Measurements from ENCODE around the gene CADM1. TPM values are rescaled to one million over a fixed set of nuclear protein-coding genes. Genes with fewer than 3 reads are reported as not detected.
A peak's percentile ranks its signal among the peaks of the same experiment; 100 is the strongest.

The CADM1 gene
- total RNA-seq, 2 donors from 2014 or later, result 0.61 to 1.3 TPM

GRCh38 chr11:115340874-115341273 is 163.3 kb downstream of the CADM1 start:
- no peaks in the 10 kb centered on the region for H3K27me3 Mint-ChIP-seq
- no peak overlapping the region for H3K27ac Mint-ChIP-seq
- H3K9me3 Mint-ChIP-seq, result no peaks in the 10 kb centered on the region
- no peaks in the 10 kb centered on the region for H3K4me1 Mint-ChIP-seq
- ATAC-seq (replicated peaks), result no peak
- no peaks in the 10 kb centered on the region for H3K36me3 Mint-ChIP-seq (ENCODE audit: low read depth)
- H3K4me3 Mint-ChIP-seq, result no peak overlapping the region

DNA sequence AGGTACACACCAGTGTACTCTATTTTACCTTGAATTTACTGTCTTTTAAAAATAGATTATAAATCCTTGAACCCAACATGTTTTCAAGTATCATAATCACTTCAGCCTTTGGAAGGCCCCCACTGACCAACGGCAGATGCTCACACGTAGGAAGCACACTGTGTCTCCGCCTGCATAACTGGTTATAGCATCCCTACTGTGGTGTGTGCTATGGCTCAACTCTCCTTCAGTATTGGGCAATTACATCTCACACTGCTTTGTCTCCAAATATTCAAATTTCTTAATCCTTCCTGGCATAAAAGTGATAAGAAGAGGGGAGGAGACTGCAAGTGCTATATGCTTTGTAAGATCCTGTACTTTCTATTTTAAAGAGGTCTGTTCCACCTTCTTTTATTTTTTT is 165.7 kb downstream of the CADM1 start:
- Mint-ChIP-seq H3K27me3 (no peaks in the 10 kb centered on the region), H3K9me3 (no peaks in the 10 kb centered on the region), H3K36me3 (ENCODE audit: low read depth) (no peaks in the 10 kb centered on the region), H3K4me3 (no peak overlapping the region), H3K27ac (no peak overlapping the region), H3K4me1 (no peaks in the 10 kb centered on the region)
- no peak for ATAC-seq (replicated peaks)

DNA sequence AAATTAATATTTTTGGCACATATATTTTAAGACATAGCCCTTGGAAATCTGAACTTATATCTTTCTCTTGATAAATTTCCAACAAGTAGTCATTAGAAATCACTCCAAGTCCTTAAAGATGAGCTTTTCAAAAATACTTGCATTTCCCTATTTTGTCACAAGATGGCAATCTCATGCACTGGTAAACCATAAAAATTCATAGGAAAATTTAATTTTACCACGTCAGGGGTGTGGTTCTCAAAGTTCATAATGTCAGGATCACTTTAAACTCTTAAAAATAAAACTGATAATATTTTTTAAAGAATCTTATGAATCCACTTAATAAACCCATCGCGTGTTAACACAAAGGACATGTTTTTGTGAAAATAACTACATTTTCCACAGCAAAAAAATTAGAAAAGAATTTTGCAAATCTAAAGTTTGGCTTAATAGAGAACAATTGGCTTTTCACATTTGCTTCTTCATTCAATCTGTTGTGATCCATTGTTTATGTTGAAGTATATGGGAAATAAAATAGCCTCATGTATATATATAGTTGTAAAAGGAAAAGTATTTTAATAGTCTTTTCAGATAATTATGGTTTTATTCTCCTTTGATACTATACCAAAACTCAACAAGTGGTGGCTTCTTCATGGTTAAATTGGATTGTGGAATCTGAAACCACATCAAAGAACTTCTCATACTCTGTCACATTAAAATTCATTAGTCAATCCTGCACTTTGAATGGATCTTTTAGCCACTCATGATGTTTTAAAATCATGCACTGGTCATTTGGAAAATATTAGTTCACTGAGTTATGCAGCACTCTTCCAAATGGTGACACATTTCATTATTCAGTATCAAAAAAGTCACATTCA is 169.1 kb downstream of the CADM1 start:
- no peaks in the 10 kb centered on the region for H3K9me3 Mint-ChIP-seq
- no peak overlapping the region for H3K27ac Mint-ChIP-seq
- no peak for ATAC-seq (replicated peaks)
- no peaks in the 10 kb centered on the region for H3K27me3 Mint-ChIP-seq
- H3K4me3 Mint-ChIP-seq, result no peak overlapping the region
- no peaks in the 10 kb centered on the region for H3K36me3 Mint-ChIP-seq (ENCODE audit: low read depth)
- H3K4me1 Mint-ChIP-seq, result no peaks in the 10 kb centered on the region

GRCh38 chr11:115333949-115334348 is 170.3 kb downstream of the CADM1 start:
- no peak for ATAC-seq (replicated peaks)
- Mint-ChIP-seq H3K9me3 (no peaks in the 10 kb centered on the region), H3K27me3 (no peaks in the 10 kb centered on the region), H3K27ac (no peak overlapping the region), H3K4me3 (no peak overlapping the region), H3K36me3 (ENCODE audit: low read depth) (no peaks in the 10 kb centered on the region), H3K4me1 (no peaks in the 10 kb centered on the region)

GRCh38 chr11:115333121-115333520 is 171.1 kb downstream of the CADM1 start:
- H3K9me3 Mint-ChIP-seq, result no peaks in the 10 kb centered on the region
- H3K27me3 Mint-ChIP-seq, result no peaks in the 10 kb centered on the region
- H3K4me3 Mint-ChIP-seq, result no peak overlapping the region
- no peak for ATAC-seq (replicated peaks)
- H3K36me3 Mint-ChIP-seq (ENCODE audit: low read depth), result no peaks in the 10 kb centered on the region
- no peak overlapping the region for H3K27ac Mint-ChIP-seq
- H3K4me1 Mint-ChIP-seq, result no peaks in the 10 kb centered on the region

DNA sequence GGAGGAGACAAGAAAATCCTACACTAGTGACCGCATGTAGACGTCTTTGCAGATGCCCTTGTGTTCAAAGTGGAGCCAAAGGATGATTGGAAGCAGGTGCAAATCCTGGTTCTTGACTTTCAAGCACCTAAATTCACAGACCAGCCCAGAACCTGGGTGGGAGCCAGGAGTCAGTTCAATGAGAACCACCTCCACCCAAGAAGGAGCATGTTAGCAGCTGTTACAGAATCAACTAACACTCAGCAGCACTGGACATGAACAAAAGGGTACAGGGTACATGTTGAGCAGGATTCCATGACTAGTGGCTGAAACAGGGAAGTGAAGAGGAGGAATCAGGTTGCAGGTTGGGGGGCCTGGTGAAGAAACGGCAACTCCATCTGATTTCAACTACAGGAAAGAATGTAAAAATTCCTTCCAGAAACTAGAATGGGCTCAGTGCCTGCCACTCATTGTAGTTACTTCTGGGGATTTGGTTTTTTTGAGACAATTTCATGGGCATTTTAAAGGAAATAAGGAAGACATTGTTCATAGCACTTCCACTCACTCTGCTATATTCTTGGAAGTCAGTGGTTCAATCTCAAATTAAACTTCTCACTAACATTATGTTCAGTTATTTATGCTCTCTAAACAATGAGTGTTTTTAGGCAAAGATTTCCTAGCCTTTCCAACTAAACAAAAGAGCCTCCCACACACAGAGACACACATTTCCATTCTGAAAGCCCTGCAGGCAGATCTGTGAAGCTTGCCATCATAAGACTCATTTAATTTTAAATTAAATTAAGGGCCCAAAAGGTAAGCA is 173.3 kb downstream of the CADM1 start:
- no peaks in the 10 kb centered on the region for H3K36me3 Mint-ChIP-seq (ENCODE audit: low read depth)
- H3K4me1 Mint-ChIP-seq, result no peaks in the 10 kb centered on the region
- H3K27me3 Mint-ChIP-seq, result no peaks in the 10 kb centered on the region
- no peak for ATAC-seq (replicated peaks)
- no peak overlapping the region for H3K27ac Mint-ChIP-seq
- no peak overlapping the region for H3K4me3 Mint-ChIP-seq
- no peaks in the 10 kb centered on the region for H3K9me3 Mint-ChIP-seq

- ATAC-seq (replicated peaks), result no peak
- H3K27me3 Mint-ChIP-seq, result peaks cover 3% of the 10 kb centered on the region
- H3K36me3 Mint-ChIP-seq (ENCODE audit: low read depth), result no peaks in the 10 kb centered on the region
- no peaks in the 10 kb centered on the region for H3K4me1 Mint-ChIP-seq
- no peaks in the 10 kb centered on the region for H3K9me3 Mint-ChIP-seq
- no peak overlapping the region for H3K4me3 Mint-ChIP-seq
- H3K27ac Mint-ChIP-seq, result no peak overlapping the region
Measured at GRCh38 chr11:115326526-115326925, 177.7 kb downstream of the CADM1 start.

DNA sequence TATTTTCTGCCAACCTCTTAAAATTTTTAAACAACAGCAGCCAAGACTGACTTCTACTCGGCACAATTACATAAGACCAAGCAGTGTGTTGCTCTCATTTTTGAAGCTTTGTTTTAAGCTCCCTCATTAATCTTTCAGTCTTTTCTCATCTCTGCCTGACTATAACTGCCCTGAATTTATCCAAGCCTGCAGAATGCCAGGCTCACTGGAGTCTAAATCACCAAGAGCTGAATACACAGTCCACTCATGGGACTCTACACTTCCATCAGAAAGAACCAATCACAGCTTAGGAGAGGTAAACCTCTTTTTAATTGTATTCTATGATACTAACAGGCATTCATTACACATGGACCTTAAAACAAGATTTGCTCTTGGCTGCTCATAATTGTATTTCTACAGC is 178.7 kb downstream of the CADM1 start:
- Mint-ChIP-seq H3K4me1 (no peaks in the 10 kb centered on the region), H3K27me3 (peaks cover 3% of the 10 kb centered on the region), H3K27ac (no peak overlapping the region), H3K36me3 (ENCODE audit: low read depth) (no peaks in the 10 kb centered on the region), H3K4me3 (no peak overlapping the region), H3K9me3 (no peaks in the 10 kb centered on the region)
- ATAC-seq (replicated peaks), result no peak

DNA sequence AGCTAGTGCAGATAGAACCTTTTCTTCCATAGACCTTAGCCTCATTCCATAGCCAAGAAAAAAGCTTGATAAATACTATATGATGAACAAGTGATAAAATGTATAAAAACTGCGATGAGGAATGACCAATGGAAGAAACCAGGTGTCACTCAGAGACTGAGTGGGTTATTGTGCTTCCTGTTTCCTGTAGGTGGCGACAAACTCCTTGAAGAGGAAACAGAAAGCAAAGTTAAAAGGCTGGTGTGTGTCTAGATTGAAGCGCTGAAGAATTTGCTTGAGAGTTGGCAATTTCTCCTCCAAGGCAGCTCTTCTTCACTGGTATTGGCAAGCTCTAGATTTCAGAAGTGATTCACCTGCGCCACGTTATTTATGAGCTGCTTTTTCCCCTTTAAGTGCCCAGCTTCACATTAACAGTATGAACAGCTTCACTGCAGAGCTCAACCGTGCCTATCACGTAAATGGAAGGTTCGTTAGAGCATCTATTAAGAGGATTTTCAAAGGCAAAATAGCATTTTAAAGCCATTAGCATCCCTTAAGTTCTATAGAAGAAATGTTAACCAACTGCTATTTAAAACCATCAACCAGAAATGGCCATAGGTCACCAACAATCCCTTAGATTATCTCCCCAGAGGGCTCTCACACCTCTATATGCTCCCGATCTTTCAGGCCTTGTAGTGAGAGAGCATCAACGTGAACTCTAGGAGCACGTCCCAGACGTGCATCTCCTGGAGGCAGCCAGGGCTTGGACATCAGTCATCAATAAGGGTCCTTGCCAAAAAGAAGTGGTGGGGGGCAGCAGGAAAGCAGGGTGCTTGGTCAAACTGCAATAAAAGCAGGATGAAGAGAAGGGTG is 179.4 kb downstream of the CADM1 start:
- Mint-ChIP-seq H3K36me3 (ENCODE audit: low read depth) (no peaks in the 10 kb centered on the region), H3K4me3 (no peak overlapping the region), H3K4me1 (no peaks in the 10 kb centered on the region), H3K9me3 (no peaks in the 10 kb centered on the region), H3K27me3 (peaks cover 3% of the 10 kb centered on the region), H3K27ac (no peak overlapping the region)
- ATAC-seq (replicated peaks), result peak; percentile 63

- no peak for ATAC-seq (replicated peaks)
- H3K27ac Mint-ChIP-seq, result no peak overlapping the region
Measured at GRCh38 chr11:115322553-115323203, 181.5 kb downstream of the CADM1 start.

GRCh38 chr11:115321605-115322289 is 182.5 kb downstream of the CADM1 start:
- no peak for ATAC-seq (replicated peaks)

More at GRCh38 chr11:115322553-115323203, 181.5 kb downstream of the CADM1 start:
- Mint-ChIP-seq H3K36me3 (ENCODE audit: low read depth) (no peaks in the 10 kb centered on the region), H3K9me3 (no peaks in the 10 kb centered on the region), H3K4me3 (no peak overlapping the region), H3K27me3 (peaks cover 3% of the 10 kb centered on the region), H3K4me1 (no peaks in the 10 kb centered on the region)

GRCh38 chr11:115317277-115318185 is 186.7 kb downstream of the CADM1 start:
- Mint-ChIP-seq H3K4me1 (no peaks in the 10 kb centered on the region), H3K27ac (no peak overlapping the region), H3K4me3 (no peak overlapping the region), H3K27me3 (peaks cover 6% of the 10 kb centered on the region), H3K36me3 (ENCODE audit: low read depth) (no peaks in the 10 kb centered on the region), H3K9me3 (no peaks in the 10 kb centered on the region)
- no peak for ATAC-seq (replicated peaks)

More at GRCh38 chr11:115321605-115322289, 182.5 kb downstream of the CADM1 start:
- H3K9me3 Mint-ChIP-seq, result no peaks in the 10 kb centered on the region
- no peaks in the 10 kb centered on the region for H3K4me1 Mint-ChIP-seq
- peaks cover 3% of the 10 kb centered on the region for H3K27me3 Mint-ChIP-seq
- no peak overlapping the region for H3K27ac Mint-ChIP-seq
- no peak overlapping the region for H3K4me3 Mint-ChIP-seq
- no peaks in the 10 kb centered on the region for H3K36me3 Mint-ChIP-seq (ENCODE audit: low read depth)

DNA sequence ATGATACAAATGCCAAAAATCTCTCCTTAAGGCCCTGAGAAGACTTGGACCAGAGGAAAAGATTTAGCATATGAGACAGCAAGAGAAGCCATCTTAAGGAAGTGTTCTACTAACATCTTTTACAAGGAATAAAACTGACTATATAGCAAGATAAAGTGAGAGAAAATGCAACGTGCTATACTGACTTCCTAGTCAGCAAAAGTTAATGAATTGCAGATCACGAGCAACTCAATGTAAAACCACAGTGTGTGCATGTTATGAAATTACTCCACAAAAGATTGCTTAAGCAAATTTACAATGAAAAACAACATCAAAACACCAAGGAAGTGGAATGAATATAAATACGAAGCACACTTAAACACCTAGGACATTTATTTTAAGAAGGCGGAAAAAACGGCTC is 187.5 kb downstream of the CADM1 start:
- Mint-ChIP-seq H3K9me3 (no peaks in the 10 kb centered on the region), H3K27me3 (peaks cover 5% of the 10 kb centered on the region), H3K36me3 (ENCODE audit: low read depth) (no peaks in the 10 kb centered on the region), H3K4me3 (no peak overlapping the region), H3K4me1 (no peaks in the 10 kb centered on the region), H3K27ac (no peak overlapping the region)
- ATAC-seq (replicated peaks), result no peak
